HG02642 (cell line): ENCODE measurements around the gene SETD7.

Experiments
- ATAC-seq: cut with Tn5 transposase; IDR thresholded peaks from one replicate; pipeline ENCODE4 v1.9.1; 2021; ENCODE audit warnings: mild to moderate bottlenecking; ENCODE audit not compliant: unreplicated experiment, poor library complexity

SETD7 gene

GRCh38 chr4:139575072-139575471 lies 19.1 kb upstream of the SETD7 start:
- ATAC-seq: no peak

DNA sequence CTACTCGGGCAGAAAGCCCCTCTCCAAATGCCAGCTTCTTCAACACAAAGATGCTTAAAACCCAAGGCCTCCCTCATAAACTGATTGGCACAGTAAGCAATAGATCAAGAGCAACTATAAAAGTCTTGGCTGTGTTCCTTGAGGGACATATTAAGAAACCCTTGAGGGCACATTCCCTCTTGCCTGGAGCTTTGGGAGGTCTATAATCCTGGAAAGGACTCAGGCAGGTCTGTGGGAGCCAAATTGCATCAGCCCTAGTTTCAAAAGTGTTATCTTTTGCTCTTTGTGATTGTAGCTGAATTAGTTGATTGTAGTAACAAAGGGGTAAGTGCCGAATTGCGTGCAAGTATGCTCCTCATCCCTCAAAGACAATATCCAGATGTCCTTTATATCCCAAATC lies 18.6 kb upstream of the SETD7 start:
- no peak for ATAC-seq

- no peak for ATAC-seq
These were observed 12.4 kb upstream of the SETD7 start for GRCh38 chr4:139568206-139568955.

GRCh38 chr4:139567159-139567870 lies 11.3 kb upstream of the SETD7 start:
- ATAC-seq: peak; percentile 47

- no peak for ATAC-seq
These were observed 8.5 kb upstream of the SETD7 start for GRCh38 chr4:139564502-139564901.

DNA sequence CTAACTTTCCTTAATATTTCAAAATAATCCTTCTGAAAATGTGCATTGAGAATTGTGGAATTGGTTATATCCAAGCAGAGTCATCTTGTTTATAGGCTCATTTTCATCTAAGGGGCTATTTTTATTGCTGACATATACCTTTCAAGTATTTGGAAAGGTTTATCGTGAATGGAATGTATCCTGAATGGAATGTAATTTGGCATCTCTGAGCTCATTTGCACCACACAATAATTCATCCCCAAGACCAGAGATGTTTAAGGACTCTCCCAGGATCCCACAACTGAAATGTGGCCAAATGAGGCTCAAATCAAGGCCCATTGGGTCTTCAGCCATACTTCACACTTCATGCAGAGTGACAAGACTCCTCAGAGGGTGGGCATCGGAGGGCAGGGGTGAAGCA lies 7.5 kb upstream of the SETD7 start:
- ATAC-seq: no peak

GRCh38 chr4:139562839-139563238 lies 6.8 kb upstream of the SETD7 start:
- ATAC-seq: no peak

GRCh38 chr4:139562067-139562684 lies 6.2 kb upstream of the SETD7 start:
- no peak for ATAC-seq

GRCh38 chr4:139560406-139561104 lies 4.5 kb upstream of the SETD7 start:
- ATAC-seq: no peak

DNA sequence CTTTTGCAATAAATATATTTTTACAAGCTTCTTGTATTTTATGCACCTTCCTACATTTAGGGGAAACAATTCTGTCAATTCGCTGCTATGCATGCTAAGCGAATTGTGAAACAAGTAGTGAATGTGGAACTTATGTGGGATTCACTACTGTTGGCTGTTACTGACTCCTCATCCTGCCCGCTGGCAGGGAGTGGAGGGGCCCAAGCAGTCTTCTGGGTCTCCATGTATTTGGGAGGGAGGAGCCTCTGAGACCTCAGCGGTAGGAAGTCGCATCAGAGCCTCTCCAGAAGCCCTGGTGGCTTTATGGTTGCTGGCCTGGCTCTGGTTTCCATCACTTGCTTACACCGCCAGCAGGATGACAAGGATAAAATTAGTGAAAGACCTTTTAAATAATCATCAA lies 3.7 kb upstream of the SETD7 start:
- ATAC-seq: no peak

GRCh38 chr4:139559089-139559479 lies 3.1 kb upstream of the SETD7 start:
- no peak for ATAC-seq

- ATAC-seq: no peak
These were observed 2.4 kb upstream of the SETD7 start for GRCh38 chr4:139558235-139559088.

- ATAC-seq: no peak
These were observed 1.6 kb upstream of the SETD7 start for GRCh38 chr4:139557556-139558110.

- peak; percentile 37 for ATAC-seq
These were observed 921 bp upstream of the SETD7 start for GRCh38 chr4:139556724-139557555.

GRCh38 chr4:139555705-139556070 lies 331 bp downstream of the SETD7 start:
- ATAC-seq: peak; percentile 29

DNA sequence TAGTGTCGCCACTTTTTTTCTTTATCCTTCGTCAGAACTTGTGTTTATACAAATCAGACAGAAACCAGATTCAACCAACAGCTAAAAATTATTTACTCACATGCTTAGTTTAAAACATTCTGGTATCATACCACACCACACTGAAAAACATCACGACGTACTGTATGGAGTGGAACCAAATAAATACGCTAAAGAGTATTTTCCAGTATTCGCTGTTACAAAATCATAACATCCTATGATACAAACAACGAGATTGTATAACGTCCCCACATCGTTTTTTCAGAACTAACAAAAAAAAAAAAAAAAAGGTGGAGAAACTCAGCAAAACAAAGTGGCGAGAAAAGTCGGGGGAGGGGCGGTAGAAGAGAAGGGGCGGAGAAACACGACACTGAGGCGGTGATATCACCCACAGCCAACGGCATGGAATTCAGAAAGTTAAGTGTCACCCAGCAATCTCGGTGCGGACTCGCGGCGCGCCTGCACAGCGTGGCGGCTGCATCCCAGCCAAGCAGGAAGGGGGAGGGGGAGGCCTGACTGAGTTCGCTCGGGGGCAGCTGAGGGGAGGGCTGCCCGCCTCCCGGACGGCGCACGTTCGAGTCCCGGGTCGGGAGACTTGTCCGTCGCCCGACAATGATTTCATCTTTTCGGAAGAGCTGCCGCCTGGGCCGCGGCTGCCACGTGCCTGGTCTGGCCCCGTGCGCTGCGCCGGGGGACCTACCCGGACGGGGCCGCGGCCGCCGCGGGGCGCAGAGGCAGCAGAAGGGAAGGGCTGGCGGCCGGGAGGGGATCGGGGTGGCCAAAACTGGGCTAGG lies 920 bp downstream of the SETD7 start:
- peak; percentile 44 for ATAC-seq

GRCh38 chr4:139554642-139554892 lies 1.5 kb downstream of the SETD7 start:
- ATAC-seq: no peak
